ENCODE data around the gene SEPTIN5. TPM values are rescaled to one million over a fixed set of nuclear protein-coding genes. Genes with fewer than 3 reads are reported as not detected.

Gene SEPTIN5
- total RNA-seq, 1 donor from 2014 or later, result 197 TPM

- Mint-ChIP-seq H3K4me1 (ENCODE audit: low read depth) (peaks cover 55% of the 10 kb centered on the region), H3K4me3 (ENCODE audit: unreplicated experiment) (peak overlapping the region; percentile 64), H3K27me3 (ENCODE audit: low read depth) (no peaks in the 10 kb centered on the region), H3K27ac (ENCODE audit: unreplicated experiment) (peak overlapping the region; percentile 17), H3K9me3 (ENCODE audit: low read depth) (no peaks in the 10 kb centered on the region), H3K36me3 (ENCODE audit: low read depth) (peaks cover 19% of the 10 kb centered on the region)
- TF ChIP-seq CTCF (IDR thresholded peaks at IDR 0.05), result no peak
- no peak for DNase-seq (ENCODE audit: low spot score)
These were observed 2.9 kb downstream of the SEPTIN5 start for GRCh38 chr22:19717181-19717580.

- DNase-seq (ENCODE audit: low spot score), result no peak
- Mint-ChIP-seq H3K4me3 (ENCODE audit: unreplicated experiment) (peak overlapping the region; percentile 64), H3K27ac (ENCODE audit: unreplicated experiment) (peak overlapping the region; percentile 54), H3K9me3 (ENCODE audit: low read depth) (no peaks in the 10 kb centered on the region), H3K4me1 (ENCODE audit: low read depth) (peaks cover 55% of the 10 kb centered on the region), H3K27me3 (ENCODE audit: low read depth) (no peaks in the 10 kb centered on the region), H3K36me3 (ENCODE audit: low read depth) (peaks cover 23% of the 10 kb centered on the region)
- TF ChIP-seq CTCF (IDR thresholded peaks at IDR 0.05), result peak; percentile 97
These were observed 3.6 kb downstream of the SEPTIN5 start for GRCh38 chr22:19717691-19718455.

GRCh38 chr22:19718456-19719049 lies 4.2 kb downstream of the SEPTIN5 start:
- no peaks in the 10 kb centered on the region for H3K9me3 Mint-ChIP-seq (ENCODE audit: low read depth)
- H3K4me3 Mint-ChIP-seq (ENCODE audit: unreplicated experiment), result peak overlapping the region; percentile 58
- no peaks in the 10 kb centered on the region for H3K27me3 Mint-ChIP-seq (ENCODE audit: low read depth)
- DNase-seq (ENCODE audit: low spot score), result no peak
- H3K4me1 Mint-ChIP-seq (ENCODE audit: low read depth), result peaks cover 54% of the 10 kb centered on the region
- TF ChIP-seq CTCF (IDR thresholded peaks at IDR 0.05), result no peak
- H3K27ac Mint-ChIP-seq (ENCODE audit: unreplicated experiment), result no peak overlapping the region
- H3K36me3 Mint-ChIP-seq (ENCODE audit: low read depth), result peaks cover 24% of the 10 kb centered on the region

GRCh38 chr22:19719050-19719482 lies 4.8 kb downstream of the SEPTIN5 start:
- Mint-ChIP-seq H3K27ac (ENCODE audit: unreplicated experiment) (no peak overlapping the region), H3K9me3 (ENCODE audit: low read depth) (no peaks in the 10 kb centered on the region), H3K36me3 (ENCODE audit: low read depth) (peaks cover 24% of the 10 kb centered on the region), H3K4me3 (ENCODE audit: unreplicated experiment) (peak overlapping the region; percentile 71), H3K27me3 (ENCODE audit: low read depth) (no peaks in the 10 kb centered on the region), H3K4me1 (ENCODE audit: low read depth) (peaks cover 51% of the 10 kb centered on the region)
- no peak for DNase-seq (ENCODE audit: low spot score)
- TF ChIP-seq CTCF (IDR thresholded peaks at IDR 0.05), result no peak

- H3K4me1 Mint-ChIP-seq (ENCODE audit: low read depth), result peaks cover 51% of the 10 kb centered on the region
- H3K36me3 Mint-ChIP-seq (ENCODE audit: low read depth), result peaks cover 25% of the 10 kb centered on the region
- DNase-seq (ENCODE audit: low spot score), result no peak
- H3K4me3 Mint-ChIP-seq (ENCODE audit: unreplicated experiment), result peak overlapping the region; percentile 71
- no peak for TF ChIP-seq CTCF (IDR thresholded peaks at IDR 0.05)
- no peak overlapping the region for H3K27ac Mint-ChIP-seq (ENCODE audit: unreplicated experiment)
- no peaks in the 10 kb centered on the region for H3K27me3 Mint-ChIP-seq (ENCODE audit: low read depth)
- H3K9me3 Mint-ChIP-seq (ENCODE audit: low read depth), result no peaks in the 10 kb centered on the region
These were observed 5.3 kb downstream of the SEPTIN5 start for GRCh38 chr22:19719488-19720021.
